ENCODE data around the gene CALHM5.

- no peak for TF ChIP-seq TAF1 (IDR thresholded peaks at IDR 0.05; ENCODE audit: low read depth)
- TF ChIP-seq CEBPB (IDR thresholded peaks at IDR 0.05) = no peak
- TF ChIP-seq RAD21 (IDR thresholded peaks at IDR 0.05; ENCODE audit: low read depth) = no peak
- TF ChIP-seq CREB1 (IDR thresholded peaks at IDR 0.05; ENCODE audit: low read depth) = no peak
- TF ChIP-seq NFIC (IDR thresholded peaks at IDR 0.05) = no peak
- TF ChIP-seq ZBTB7A (IDR thresholded peaks at IDR 0.05; ENCODE audit: low read depth) = no peak
- no peak for TF ChIP-seq TEAD4 (IDR thresholded peaks at IDR 0.05)
- TF ChIP-seq, protein P1, sequence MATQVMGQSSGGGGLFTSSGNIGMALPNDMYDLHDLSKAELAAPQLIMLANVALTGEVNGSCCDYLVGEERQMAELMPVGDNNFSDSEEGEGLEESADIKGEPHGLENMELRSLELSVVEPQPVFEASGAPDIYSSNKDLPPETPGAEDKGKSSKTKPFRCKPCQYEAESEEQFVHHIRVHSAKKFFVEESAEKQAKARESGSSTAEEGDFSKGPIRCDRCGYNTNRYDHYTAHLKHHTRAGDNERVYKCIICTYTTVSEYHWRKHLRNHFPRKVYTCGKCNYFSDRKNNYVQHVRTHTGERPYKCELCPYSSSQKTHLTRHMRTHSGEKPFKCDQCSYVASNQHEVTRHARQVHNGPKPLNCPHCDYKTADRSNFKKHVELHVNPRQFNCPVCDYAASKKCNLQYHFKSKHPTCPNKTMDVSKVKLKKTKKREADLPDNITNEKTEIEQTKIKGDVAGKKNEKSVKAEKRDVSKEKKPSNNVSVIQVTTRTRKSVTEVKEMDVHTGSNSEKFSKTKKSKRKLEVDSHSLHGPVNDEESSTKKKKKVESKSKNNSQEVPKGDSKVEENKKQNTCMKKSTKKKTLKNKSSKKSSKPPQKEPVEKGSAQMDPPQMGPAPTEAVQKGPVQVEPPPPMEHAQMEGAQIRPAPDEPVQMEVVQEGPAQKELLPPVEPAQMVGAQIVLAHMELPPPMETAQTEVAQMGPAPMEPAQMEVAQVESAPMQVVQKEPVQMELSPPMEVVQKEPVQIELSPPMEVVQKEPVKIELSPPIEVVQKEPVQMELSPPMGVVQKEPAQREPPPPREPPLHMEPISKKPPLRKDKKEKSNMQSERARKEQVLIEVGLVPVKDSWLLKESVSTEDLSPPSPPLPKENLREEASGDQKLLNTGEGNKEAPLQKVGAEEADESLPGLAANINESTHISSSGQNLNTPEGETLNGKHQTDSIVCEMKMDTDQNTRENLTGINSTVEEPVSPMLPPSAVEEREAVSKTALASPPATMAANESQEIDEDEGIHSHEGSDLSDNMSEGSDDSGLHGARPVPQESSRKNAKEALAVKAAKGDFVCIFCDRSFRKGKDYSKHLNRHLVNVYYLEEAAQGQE (IDR thresholded peaks at IDR 0.05; ENCODE audit: low read depth) = no peak
- no peak for TF ChIP-seq YY1 (IDR thresholded peaks at IDR 0.05; ENCODE audit: low read depth)
- no peak for TF ChIP-seq MAX (IDR thresholded peaks at IDR 0.05)
- no peak for TF ChIP-seq EP300 (IDR thresholded peaks at IDR 0.05; ENCODE audit: borderline replicate concordance)
Measured at GRCh38 chr6:116547358-116547757, 35.9 kb downstream of the CALHM5 start.
